Measurements from ENCODE around the gene CBFB. TPM values are rescaled to one million over a fixed set of nuclear protein-coding genes. Genes with fewer than 3 reads are reported as not detected.
"Not testable (repeated sequence)": the region's sequence is repeated elsewhere in the genome, so short reads cannot be mapped to it uniquely, and the experiment has no call there.

The CBFB gene
- total RNA-seq: 108 TPM
- polyA plus RNA-seq: 100 to 1,000 TPM in 1 of 4 donors, 10 to 100 TPM in 3; 60.9 to 104 (median 77.2) TPM

GRCh38 chr16:67028696-67029253, at the start of gene CBFB:
Gene CBFB (plus strand): TSS chr16:67029149. CDS start chr16:67029408, 259 bp downstream.
- peaks cover 37% of the 10 kb centered on the region for H3K4me1 ChIP-seq (ENCODE audit: control insufficient read depth, insufficient read depth, low read length, poor library complexity, severe bottlenecking)
- no peaks in the 10 kb centered on the region for H3K36me3 ChIP-seq (ENCODE audit: control insufficient read depth, insufficient read depth, low read length)
- Mint-ChIP-seq H3K4me1 (peaks cover 0 to 52% (median 35%) of the 10 kb centered on the region in 4 donors), H3K27me3 (no peaks in the 10 kb centered on the region), H3K36me3 (peaks cover 6% of the 10 kb centered on the region), H3K4me3 (peak within 1 kb of the TSS; percentile 89 to 95 (median 94)), H3K27ac (peak within 1 kb of the TSS; percentile 90 to 95 (median 90)), H3K9me3 (no peaks in the 10 kb centered on the region)
- H3K27me3 ChIP-seq (ENCODE audit: control insufficient read depth, insufficient read depth, low read length): no peaks in the 10 kb centered on the region
- H3K9me3 ChIP-seq (ENCODE audit: control insufficient read depth in 2 of 2, low read length in 2 of 2): no peaks in the 10 kb centered on the region
- H3K27ac ChIP-seq (ENCODE audit: insufficient read depth, low read length, poor library complexity, severe bottlenecking): peak within 1 kb of the TSS; percentile 96
- peak within 1 kb of the TSS; percentile 86 for H3K4me3 ChIP-seq (ENCODE audit: low read depth, low read length)
- peak; percentile 93 to 96 (median 96) for DNase-seq
- peak; percentile 87 to 90 for ATAC-seq (ENCODE audit: low read depth in 2 of 2)

- Mint-ChIP-seq H3K36me3 (no peaks in the 10 kb centered on the region), H3K27me3 (peaks cover 4% of the 10 kb centered on the region), H3K4me3 (no peak overlapping the region), H3K9me3 (no peaks in the 10 kb centered on the region), H3K27ac (no peak overlapping the region), H3K4me1 (peaks cover 7 to 46% (median 28%) of the 10 kb centered on the region in 4 donors)
- H3K4me3 ChIP-seq (ENCODE audit: low read depth, low read length): no peak overlapping the region
- no peaks in the 10 kb centered on the region for H3K27me3 ChIP-seq (ENCODE audit: control insufficient read depth, insufficient read depth, low read length)
- no peaks in the 10 kb centered on the region for H3K9me3 ChIP-seq (ENCODE audit: control insufficient read depth in 2 of 2, low read length in 2 of 2)
- peaks cover 19% of the 10 kb centered on the region for H3K4me1 ChIP-seq (ENCODE audit: control insufficient read depth, insufficient read depth, low read length, poor library complexity, severe bottlenecking)
- ATAC-seq (ENCODE audit: low read depth in 2 of 2): no peak
- no peak overlapping the region for H3K27ac ChIP-seq (ENCODE audit: insufficient read depth, low read length, poor library complexity, severe bottlenecking)
- no peaks in the 10 kb centered on the region for H3K36me3 ChIP-seq (ENCODE audit: control insufficient read depth, insufficient read depth, low read length)
- DNase-seq: no peak
Observed at GRCh38 chr16:66983033-66983432, 45.9 kb upstream of the CBFB start.

- Mint-ChIP-seq H3K36me3 (no peaks in the 10 kb centered on the region), H3K4me3 (peak overlapping the region in 2 of 4 donors; percentile 16 to 47), H3K27me3 (peaks cover 4% of the 10 kb centered on the region), H3K4me1 (peaks cover 12 to 46% (median 28%) of the 10 kb centered on the region in 4 donors), H3K9me3 (no peaks in the 10 kb centered on the region), H3K27ac (peak overlapping the region; percentile 92 to 98 (median 94))
- Histone ChIP-seq H3K27me3 (ENCODE audit: control insufficient read depth, insufficient read depth, low read length) (no peaks in the 10 kb centered on the region), H3K27ac (ENCODE audit: insufficient read depth, low read length, poor library complexity, severe bottlenecking) (peak overlapping the region; percentile 62), H3K9me3 (ENCODE audit: control insufficient read depth in 2 of 2, low read length in 2 of 2) (no peaks in the 10 kb centered on the region), H3K4me1 (ENCODE audit: control insufficient read depth, insufficient read depth, low read length, poor library complexity, severe bottlenecking) (peaks cover 19% of the 10 kb centered on the region), H3K4me3 (ENCODE audit: low read depth, low read length) (peak overlapping the region; percentile 13), H3K36me3 (ENCODE audit: control insufficient read depth, insufficient read depth, low read length) (no peaks in the 10 kb centered on the region)
- DNase-seq (peak in 1 of 3 donors; percentile 98), ATAC-seq (ENCODE audit: low read depth in 2 of 2) (peak; percentile 94 to 95)
Observed at GRCh38 chr16:66984892-66985311, 44.0 kb upstream of the CBFB start.

GRCh38 chr16:66986559-66986958, 42.4 kb upstream of the CBFB start:
- H3K4me3 ChIP-seq (ENCODE audit: low read depth, low read length): no peak overlapping the region
- H3K36me3 ChIP-seq (ENCODE audit: control insufficient read depth, insufficient read depth, low read length): no peaks in the 10 kb centered on the region
- H3K27ac Mint-ChIP-seq: peak overlapping the region in 2 of 3 donors; percentile 18 to 71
- H3K4me1 Mint-ChIP-seq: peaks cover 12 to 40% (median 24%) of the 10 kb centered on the region in 4 donors
- H3K4me1 ChIP-seq (ENCODE audit: control insufficient read depth, insufficient read depth, low read length, poor library complexity, severe bottlenecking): peaks cover 19% of the 10 kb centered on the region
- no peaks in the 10 kb centered on the region for H3K9me3 ChIP-seq (ENCODE audit: control insufficient read depth in 2 of 2, low read length in 2 of 2)
- no peaks in the 10 kb centered on the region for H3K36me3 Mint-ChIP-seq
- H3K27me3 ChIP-seq (ENCODE audit: control insufficient read depth, insufficient read depth, low read length): no peaks in the 10 kb centered on the region
- H3K27ac ChIP-seq (ENCODE audit: insufficient read depth, low read length, poor library complexity, severe bottlenecking): no peak overlapping the region
- ATAC-seq (ENCODE audit: low read depth in 2 of 2) (no peak), DNase-seq (no peak)
- H3K4me3 Mint-ChIP-seq: no peak overlapping the region
- H3K9me3 Mint-ChIP-seq: no peaks in the 10 kb centered on the region
- peaks cover 4% of the 10 kb centered on the region for H3K27me3 Mint-ChIP-seq

- Histone ChIP-seq H3K4me3 (ENCODE audit: low read depth, low read length) (no peak within 1 kb of the TSS), H3K4me1 (ENCODE audit: control insufficient read depth, insufficient read depth, low read length, poor library complexity, severe bottlenecking) (peaks cover 19% of the 10 kb centered on the region), H3K36me3 (ENCODE audit: control insufficient read depth, insufficient read depth, low read length) (no peaks in the 10 kb centered on the region), H3K9me3 (ENCODE audit: control insufficient read depth in 2 of 2, low read length in 2 of 2) (no peaks in the 10 kb centered on the region), H3K27me3 (ENCODE audit: control insufficient read depth, insufficient read depth, low read length) (no peaks in the 10 kb centered on the region), H3K27ac (ENCODE audit: insufficient read depth, low read length, poor library complexity, severe bottlenecking) (no peak within 1 kb of the TSS)
- Mint-ChIP-seq H3K4me3 (no peak within 1 kb of the TSS), H3K9me3 (no peaks in the 10 kb centered on the region), H3K4me1 (peaks cover 12 to 31% (median 19%) of the 10 kb centered on the region in 4 donors), H3K36me3 (no peaks in the 10 kb centered on the region), H3K27me3 (no peaks in the 10 kb centered on the region), H3K27ac (peak within 1 kb of the TSS in 1 of 3 donors; percentile 20)
- ATAC-seq (ENCODE audit: low read depth in 2 of 2) (no peak), DNase-seq (peak in 1 of 3 donors; percentile 44)
Observed at GRCh38 chr16:66988197-66988788, 40.7 kb upstream of the CBFB start, which contains the start of gene CES4A. Gene CES4A (plus strand): TSS chr16:66988589. CDS start chr16:66988773, 184 bp downstream.

GRCh38 chr16:66991545-66992077, 37.3 kb upstream of the CBFB start:
- H3K4me1 ChIP-seq (ENCODE audit: control insufficient read depth, insufficient read depth, low read length, poor library complexity, severe bottlenecking): no peaks in the 10 kb centered on the region
- no peaks in the 10 kb centered on the region for H3K36me3 Mint-ChIP-seq
- peaks cover 0 to 6% (median 2%) of the 10 kb centered on the region in 4 donors for H3K4me1 Mint-ChIP-seq
- H3K27ac Mint-ChIP-seq: peak overlapping the region in 1 of 3 donors; percentile 76
- no peak overlapping the region for H3K4me3 ChIP-seq (ENCODE audit: low read depth, low read length)
- H3K9me3 Mint-ChIP-seq: no peaks in the 10 kb centered on the region
- H3K27me3 Mint-ChIP-seq: no peaks in the 10 kb centered on the region
- no peak overlapping the region for H3K4me3 Mint-ChIP-seq
- no peaks in the 10 kb centered on the region for H3K27me3 ChIP-seq (ENCODE audit: control insufficient read depth, insufficient read depth, low read length)
- no peaks in the 10 kb centered on the region for H3K9me3 ChIP-seq (ENCODE audit: control insufficient read depth in 2 of 2, low read length in 2 of 2)
- ATAC-seq (ENCODE audit: low read depth in 2 of 2): no peak
- H3K27ac ChIP-seq (ENCODE audit: insufficient read depth, low read length, poor library complexity, severe bottlenecking): no peak overlapping the region
- no peak for DNase-seq
- no peaks in the 10 kb centered on the region for H3K36me3 ChIP-seq (ENCODE audit: control insufficient read depth, insufficient read depth, low read length)

- H3K4me3 ChIP-seq (ENCODE audit: low read depth, low read length); H3K27me3 Mint-ChIP-seq; DNase-seq; H3K4me3 Mint-ChIP-seq; H3K9me3 Mint-ChIP-seq; ATAC-seq (ENCODE audit: low read depth in 2 of 2); H3K36me3 Mint-ChIP-seq; H3K27ac Mint-ChIP-seq; H3K36me3 ChIP-seq (ENCODE audit: control insufficient read depth, insufficient read depth, low read length); H3K4me1 ChIP-seq (ENCODE audit: control insufficient read depth, insufficient read depth, low read length, poor library complexity, severe bottlenecking); H3K27me3 ChIP-seq (ENCODE audit: control insufficient read depth, insufficient read depth, low read length); H3K27ac ChIP-seq (ENCODE audit: insufficient read depth, low read length, poor library complexity, severe bottlenecking); H3K9me3 ChIP-seq (ENCODE audit: control insufficient read depth in 2 of 2, low read length in 2 of 2); H3K4me1 Mint-ChIP-seq: not testable (repeated sequence)
Observed at GRCh38 chr16:66993558-66993957, 35.4 kb upstream of the CBFB start.

Measured in CD4-positive, CD25-positive, alpha-beta regulatory T cell (primary cell).